GM12878 (cell line): ENCODE measurements around the gene NKAP.

Source experiments
- BCL3 ChIP-seq: IDR thresholded peaks from 2 replicates; pipeline ENCODE4 v1.6.1; 2011; ENCODE audit warnings: borderline replicate concordance, low read depth, mild to moderate bottlenecking, moderate library complexity, low read length; ENCODE audit not compliant: insufficient read depth, poor library complexity, severe bottlenecking
- EGR1 ChIP-seq, 2 experiments: IDR thresholded peaks; 1 replicate in 1 of 2; 2 replicates in 1 of 2; pipeline ENCODE4 v1.6.1; 2011 to 2012; ENCODE audit warnings: low read depth in 2 of 2, low read length in 2 of 2, borderline replicate concordance in 1 of 2, mild to moderate bottlenecking in 1 of 2, moderate library complexity in 1 of 2
- EZH2 ChIP-seq: IDR thresholded peaks from 2 replicates; pipeline ENCODE4 v1.6.1; 2012; ENCODE audit warnings: low read depth, mild to moderate bottlenecking, control low read depth, inconsistent platforms, low read length, borderline replicate concordance; ENCODE audit not compliant: control insufficient read depth
- MTA3 ChIP-seq: IDR thresholded peaks from 2 replicates; pipeline ENCODE4 v1.6.1; 2012; ENCODE audit warnings: low read length, inconsistent platforms, borderline replicate concordance
- NFIC ChIP-seq: IDR thresholded peaks from 2 replicates; pipeline ENCODE4 v1.6.1; 2012; ENCODE audit warnings: low read depth, mild to moderate bottlenecking, inconsistent platforms, low read length, moderate library complexity
- NFYB ChIP-seq: IDR thresholded peaks from 2 replicates; pipeline ENCODE4 v1.6.1; 2011; ENCODE audit warnings: low read depth, mild to moderate bottlenecking, low read length, improper control_type of control experiment, moderate library complexity; ENCODE audit not compliant: insufficient read depth
- TF ChIP-seq, protein P1 (sequence below), 3 experiments: IDR thresholded peaks in 2 of 3; conservative IDR thresholded peaks in 1 of 3; 2 replicates each; pipeline ENCODE4 v1.5.1; 2011; ENCODE audit warnings: low read depth in 3 of 3, low read length in 3 of 3, mild to moderate bottlenecking in 3 of 3, control low read depth in 2 of 3, moderate library complexity in 2 of 3, inconsistent platforms in 1 of 3, mixed read lengths in 1 of 3; ENCODE audit not compliant: control insufficient read depth in 2 of 3, insufficient read depth in 1 of 3; ENCODE audit errors: extremely low read depth in 1 of 3

DNA sequence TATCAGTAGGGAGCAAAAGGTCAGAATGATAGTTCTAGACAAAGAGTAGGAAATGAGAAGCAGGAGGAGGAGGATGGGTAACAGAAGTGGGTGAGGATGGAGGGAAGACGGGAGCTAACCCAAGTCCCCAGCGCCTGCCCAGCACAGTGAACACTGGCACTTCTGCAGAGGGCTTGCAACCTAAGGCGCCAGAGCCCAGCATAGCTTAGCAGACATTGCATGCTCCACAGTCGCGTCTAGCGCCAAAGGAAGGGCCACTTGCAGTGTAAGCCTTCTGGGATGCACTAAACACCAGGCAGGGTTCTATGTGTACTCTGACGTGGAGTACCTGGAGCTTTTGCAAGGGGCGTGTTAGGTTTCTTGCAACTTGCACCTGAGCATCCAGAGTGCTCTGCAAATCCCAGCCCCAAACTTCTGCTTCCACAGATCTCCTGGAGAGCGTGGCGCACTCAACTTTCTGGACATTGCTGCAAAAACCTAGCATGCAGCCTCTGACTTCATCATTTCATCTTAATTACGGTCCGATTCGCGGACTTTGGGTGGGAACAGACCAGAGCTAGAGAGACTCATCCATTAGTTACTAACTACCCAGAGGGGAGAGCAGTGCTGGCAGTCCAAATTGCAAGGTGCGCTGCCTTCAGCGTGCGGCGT is 46.5 kb upstream of the NKAP start:
- TF ChIP-seq EGR1 (IDR thresholded peaks at IDR 0.05; ENCODE audit: borderline replicate concordance in 1 of 2, low read depth in 2 of 2, low read length in 2 of 2): no peak
- TF ChIP-seq NFIC: no peak
- TF ChIP-seq EZH2: no peak
- TF ChIP-seq NFYB: no peak
- TF ChIP-seq, protein P1, sequence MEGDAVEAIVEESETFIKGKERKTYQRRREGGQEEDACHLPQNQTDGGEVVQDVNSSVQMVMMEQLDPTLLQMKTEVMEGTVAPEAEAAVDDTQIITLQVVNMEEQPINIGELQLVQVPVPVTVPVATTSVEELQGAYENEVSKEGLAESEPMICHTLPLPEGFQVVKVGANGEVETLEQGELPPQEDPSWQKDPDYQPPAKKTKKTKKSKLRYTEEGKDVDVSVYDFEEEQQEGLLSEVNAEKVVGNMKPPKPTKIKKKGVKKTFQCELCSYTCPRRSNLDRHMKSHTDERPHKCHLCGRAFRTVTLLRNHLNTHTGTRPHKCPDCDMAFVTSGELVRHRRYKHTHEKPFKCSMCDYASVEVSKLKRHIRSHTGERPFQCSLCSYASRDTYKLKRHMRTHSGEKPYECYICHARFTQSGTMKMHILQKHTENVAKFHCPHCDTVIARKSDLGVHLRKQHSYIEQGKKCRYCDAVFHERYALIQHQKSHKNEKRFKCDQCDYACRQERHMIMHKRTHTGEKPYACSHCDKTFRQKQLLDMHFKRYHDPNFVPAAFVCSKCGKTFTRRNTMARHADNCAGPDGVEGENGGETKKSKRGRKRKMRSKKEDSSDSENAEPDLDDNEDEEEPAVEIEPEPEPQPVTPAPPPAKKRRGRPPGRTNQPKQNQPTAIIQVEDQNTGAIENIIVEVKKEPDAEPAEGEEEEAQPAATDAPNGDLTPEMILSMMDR (IDR thresholded peaks at IDR 0.05 in 2 of 3, conservative IDR thresholded peaks at IDR 0.05 in 1 of 3; ENCODE audit: control insufficient read depth in 2 of 3, extremely low read depth in 1 of 3, insufficient read depth in 1 of 3, low read depth in 3 of 3, low read length in 3 of 3): no peak
- TF ChIP-seq BCL3: no peak
- no peak for TF ChIP-seq MTA3
